Ishikawa (cell line): Measurements from ENCODE around the gene GABPA.

Source experiments
- CEBPB ChIP-seq: IDR thresholded peaks from 2 replicates; pipeline ENCODE4 v1.6.1; 2012
- CREB1 ChIP-seq: IDR thresholded peaks from 2 replicates; pipeline ENCODE4 v1.6.1; 2012; ENCODE audit warnings: low read depth
- EGR1 ChIP-seq: IDR thresholded peaks from 2 replicates; pipeline ENCODE4 v1.6.1; 2012
- EP300 ChIP-seq: IDR thresholded peaks from 2 replicates; pipeline ENCODE4 v1.6.1; 2012; ENCODE audit warnings: borderline replicate concordance
- FOXM1 ChIP-seq: IDR thresholded peaks from 2 replicates; pipeline ENCODE4 v1.6.1; 2012; ENCODE audit warnings: low read depth, borderline replicate concordance
- MAX ChIP-seq: IDR thresholded peaks from 2 replicates; pipeline ENCODE4 v1.6.1; 2012
- NFIC ChIP-seq: IDR thresholded peaks from 2 replicates; pipeline ENCODE4 v1.6.1; 2012
- RAD21 ChIP-seq: IDR thresholded peaks from 2 replicates; pipeline ENCODE4 v1.6.1; 2012; ENCODE audit warnings: low read depth
- REST ChIP-seq: IDR thresholded peaks from 2 replicates; pipeline ENCODE4 v1.6.1; 2012; ENCODE audit warnings: low read depth, mild to moderate bottlenecking
- TAF1 ChIP-seq: IDR thresholded peaks from 2 replicates; pipeline ENCODE4 v1.6.1; 2012; ENCODE audit warnings: low read depth, mild to moderate bottlenecking
- TCF12 ChIP-seq: IDR thresholded peaks from 2 replicates; pipeline ENCODE4 v1.6.1; 2012; ENCODE audit warnings: low read depth
- TEAD4 ChIP-seq: IDR thresholded peaks from 2 replicates; pipeline ENCODE4 v1.6.1; 2012
- USF1 ChIP-seq: IDR thresholded peaks from 2 replicates; pipeline ENCODE4 v1.6.1; 2012
- YY1 ChIP-seq: IDR thresholded peaks from 2 replicates; pipeline ENCODE4 v1.6.1; 2012; ENCODE audit warnings: low read depth
- ZBTB7A ChIP-seq: IDR thresholded peaks from 2 replicates; pipeline ENCODE4 v1.6.1; 2012; ENCODE audit warnings: low read depth

Gene GABPA

GRCh38 chr21:25772686-25773085, 37.9 kb downstream of the GABPA start:
- TF ChIP-seq MAX (no peak), TCF12 (no peak), USF1 (no peak), EGR1 (no peak)

GRCh38 chr21:25776440-25776839, 41.7 kb downstream of the GABPA start:
- TF ChIP-seq EP300 (no peak), RAD21 (no peak), YY1 (no peak), REST (no peak), MAX (no peak), EGR1 (no peak), TAF1 (no peak), FOXM1 (no peak), TCF12 (no peak), CREB1 (no peak), USF1 (no peak), CEBPB (no peak), TEAD4 (no peak), NFIC (no peak), ZBTB7A (no peak)

DNA sequence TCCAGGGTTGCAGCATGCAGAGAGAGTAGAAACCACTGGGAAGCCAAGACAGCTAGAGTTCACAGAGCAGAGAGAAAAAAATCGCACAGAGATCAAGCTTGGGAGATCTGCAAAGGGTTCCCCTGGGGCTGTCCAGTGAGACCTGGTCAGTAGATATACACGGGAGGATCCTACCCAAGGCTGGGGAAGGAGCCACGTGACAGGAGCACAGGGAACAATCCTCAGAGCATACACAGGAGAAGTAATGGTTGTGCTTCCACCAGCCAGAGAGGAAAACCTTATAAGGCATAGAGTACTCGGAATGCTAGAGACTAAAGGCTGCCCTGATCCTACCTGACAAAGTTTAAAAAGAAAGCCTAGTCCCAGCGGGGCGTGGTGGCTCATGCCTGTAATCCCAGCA, 53.9 kb downstream of the GABPA start:
- TF ChIP-seq EP300 (no peak), ZBTB7A (no peak), RAD21 (no peak), FOXM1 (no peak), EGR1 (no peak), TEAD4 (no peak), TAF1 (no peak), TCF12 (no peak), YY1 (no peak), CEBPB (no peak), NFIC (no peak), CREB1 (no peak), USF1 (no peak), REST (no peak), MAX (no peak)

GRCh38 chr21:25790122-25790877, 55.5 kb downstream of the GABPA start:
- no peak for TF ChIP-seq CEBPB
- peak; percentile 67 for TF ChIP-seq RAD21
- peak; percentile 42 for TF ChIP-seq MAX
- no peak for TF ChIP-seq EP300

DNA sequence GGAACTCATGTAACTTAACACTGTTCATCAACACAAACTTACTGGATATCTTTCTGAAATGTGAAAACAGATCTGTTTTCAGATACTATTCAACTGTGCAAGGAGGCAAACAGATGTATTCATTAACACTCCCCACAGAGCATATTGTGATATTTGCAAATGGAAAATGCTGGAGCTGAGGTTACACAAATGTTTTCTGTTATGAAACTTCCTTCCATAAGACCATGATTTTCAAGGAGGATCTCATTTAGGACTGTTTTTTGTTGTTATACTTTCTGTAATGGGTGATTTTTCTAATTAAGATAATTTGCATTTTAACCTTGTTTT, 56.1 kb downstream of the GABPA start:
- TF ChIP-seq NFIC = no peak
- TF ChIP-seq TEAD4 = no peak
- no peak for TF ChIP-seq CEBPB
- no peak for TF ChIP-seq ZBTB7A
- TF ChIP-seq FOXM1 = no peak
- TF ChIP-seq REST = no peak
- TF ChIP-seq CREB1 = no peak
